ENCODE data around the gene ZCCHC14. TPM values are rescaled to one million over a fixed set of nuclear protein-coding genes. Genes with fewer than 3 reads are reported as not detected.

Gene ZCCHC14
- total RNA-seq, 1 experiment from 2014 or later = 45.4 TPM

GRCh38 chr16:87435372-87436224 is 57.2 kb downstream of the ZCCHC14 start:
- CTCF ChIA-PET = no interaction called here
- H3K4me3 Mint-ChIP-seq (ENCODE audit: low read depth, unreplicated experiment) = no peak overlapping the region
- H3K36me3 Mint-ChIP-seq (ENCODE audit: insufficient read depth, unreplicated experiment) = peaks cover 18% of the 10 kb centered on the region
- H3K27ac Mint-ChIP-seq (ENCODE audit: unreplicated experiment) = no peak overlapping the region
- BruUV-seq (replicated peaks) = no TSS peak
- no peak for DNase-seq
- TF ChIP-seq CTCF (IDR thresholded peaks at IDR 0.05; ENCODE audit: unreplicated experiment) = no peak
- no peaks in the 10 kb centered on the region for H3K27me3 Mint-ChIP-seq (ENCODE audit: unreplicated experiment)
- no peaks in the 10 kb centered on the region for H3K4me1 Mint-ChIP-seq (ENCODE audit: low read depth, unreplicated experiment)
- intact Hi-C loops (cut with micrococcal nuclease; ENCODE audit: unreplicated experiment) = no loop called here
- no peaks in the 10 kb centered on the region for H3K9me3 Mint-ChIP-seq (ENCODE audit: low read depth, unreplicated experiment)

DNA sequence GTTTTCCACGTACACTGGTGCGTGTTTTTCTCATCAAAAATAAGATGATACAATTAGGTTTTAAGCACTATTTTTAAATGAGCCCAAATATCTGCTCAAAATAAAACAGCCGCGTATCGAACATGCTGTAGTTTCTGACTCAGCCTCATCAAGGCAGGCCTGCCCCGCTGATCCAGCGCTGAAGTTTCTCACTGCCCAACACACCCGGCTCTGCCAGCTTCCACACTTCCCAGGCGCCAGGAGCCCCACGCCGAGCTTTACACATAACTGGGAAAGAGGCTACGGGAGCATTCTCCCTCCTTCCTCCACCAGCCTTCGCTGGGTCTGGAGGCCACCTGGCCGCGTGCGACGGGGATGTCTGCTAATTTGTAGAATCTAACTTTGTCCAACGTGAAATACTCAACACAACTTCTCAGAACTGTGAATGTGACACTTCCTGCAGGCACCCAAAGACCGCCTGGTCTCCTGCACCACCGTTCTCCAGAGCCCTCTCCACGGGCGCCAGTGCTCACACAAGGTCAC is 58.6 kb downstream of the ZCCHC14 start:
- DNase-seq = no peak
- no peaks in the 10 kb centered on the region for H3K9me3 Mint-ChIP-seq (ENCODE audit: low read depth, unreplicated experiment)

GRCh38 chr16:87432330-87432915 is 60.4 kb downstream of the ZCCHC14 start:
- Mint-ChIP-seq H3K27ac (ENCODE audit: unreplicated experiment) (no peak overlapping the region), H3K9me3 (ENCODE audit: low read depth, unreplicated experiment) (no peaks in the 10 kb centered on the region), H3K4me1 (ENCODE audit: low read depth, unreplicated experiment) (no peaks in the 10 kb centered on the region), H3K27me3 (ENCODE audit: unreplicated experiment) (no peaks in the 10 kb centered on the region), H3K4me3 (ENCODE audit: low read depth, unreplicated experiment) (no peak overlapping the region), H3K36me3 (ENCODE audit: insufficient read depth, unreplicated experiment) (peaks cover 29% of the 10 kb centered on the region)
- intact Hi-C loops (cut with micrococcal nuclease; ENCODE audit: unreplicated experiment) = no loop called here
- no peak for TF ChIP-seq CTCF (IDR thresholded peaks at IDR 0.05; ENCODE audit: unreplicated experiment)
- DNase-seq = no peak
- BruUV-seq (replicated peaks) = no TSS peak
- CTCF ChIA-PET = no interaction called here

More for the DNA sequence above, 58.6 kb downstream of the ZCCHC14 start:
- peaks cover 26% of the 10 kb centered on the region for H3K36me3 Mint-ChIP-seq (ENCODE audit: insufficient read depth, unreplicated experiment)
- CTCF ChIA-PET = no interaction called here
- no peaks in the 10 kb centered on the region for H3K4me1 Mint-ChIP-seq (ENCODE audit: low read depth, unreplicated experiment)
- no TSS peak for BruUV-seq (replicated peaks)
- H3K27ac Mint-ChIP-seq (ENCODE audit: unreplicated experiment) = no peak overlapping the region
- TF ChIP-seq CTCF (IDR thresholded peaks at IDR 0.05; ENCODE audit: unreplicated experiment) = no peak
- H3K4me3 Mint-ChIP-seq (ENCODE audit: low read depth, unreplicated experiment) = no peak overlapping the region
- no peaks in the 10 kb centered on the region for H3K27me3 Mint-ChIP-seq (ENCODE audit: unreplicated experiment)
- intact Hi-C loops (cut with micrococcal nuclease; ENCODE audit: unreplicated experiment) = no loop called here

DNA sequence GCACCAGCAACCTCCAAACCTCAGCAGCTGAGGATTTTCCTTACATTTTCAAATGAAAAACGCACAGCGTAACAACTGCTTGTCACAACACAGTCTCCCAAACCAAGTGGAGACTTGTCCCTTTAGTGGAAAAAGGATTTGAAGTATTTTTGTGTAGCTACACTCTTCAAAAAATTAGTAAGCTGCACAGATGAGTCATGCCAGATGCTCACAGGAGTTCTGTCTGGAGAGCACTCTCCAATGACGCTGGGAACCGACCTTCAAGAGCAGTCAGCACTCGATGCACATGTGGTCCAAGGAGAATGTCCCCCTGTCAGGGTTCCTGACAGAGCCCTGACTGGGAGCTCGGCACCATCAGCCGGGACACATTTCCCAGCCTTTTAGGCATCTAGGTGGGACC is 60.9 kb downstream of the ZCCHC14 start:
- peaks cover 29% of the 10 kb centered on the region for H3K36me3 Mint-ChIP-seq (ENCODE audit: insufficient read depth, unreplicated experiment)
- H3K4me3 Mint-ChIP-seq (ENCODE audit: low read depth, unreplicated experiment) = no peak overlapping the region
- TF ChIP-seq CTCF (IDR thresholded peaks at IDR 0.05; ENCODE audit: unreplicated experiment) = no peak
- no peak for DNase-seq
- no TSS peak for BruUV-seq (replicated peaks)
- H3K27me3 Mint-ChIP-seq (ENCODE audit: unreplicated experiment) = no peaks in the 10 kb centered on the region
- intact Hi-C loops (cut with micrococcal nuclease; ENCODE audit: unreplicated experiment) = no loop called here
- H3K9me3 Mint-ChIP-seq (ENCODE audit: low read depth, unreplicated experiment) = no peaks in the 10 kb centered on the region
- no peak overlapping the region for H3K27ac Mint-ChIP-seq (ENCODE audit: unreplicated experiment)
- CTCF ChIA-PET = interaction anchor here (0.7 to 1.1 kb wide), 2 partner anchors 204 to 1887 kb away, joined by 3 to 5 read pairs; no protein-coding TSS in a partner anchor
- no peaks in the 10 kb centered on the region for H3K4me1 Mint-ChIP-seq (ENCODE audit: low read depth, unreplicated experiment)

Data from Calu3 (cell line).